ENCODE data around the gene PADI2. TPM values are rescaled to one million over a fixed set of nuclear protein-coding genes. Genes with fewer than 3 reads are reported as not detected.

Gene PADI2
- total and polyA plus RNA-seq, 3 donors from 2014 or later: 0.99 to 3.2 (median 1.1) TPM

GRCh38 chr1:17075470-17076255 lies 43.6 kb downstream of the PADI2 start:
- intact Hi-C loops (cut with DNase I; ENCODE audit: low total_unique reads): no loop called here
- WGBS, 2 donors: 75 to 80% methylated on average over 16 to 17 of the region's 17 CpGs
- Histone ChIP-seq H3K27me3 (no peaks in the 10 kb centered on the region), H3K4me1 (no peaks in the 10 kb centered on the region), H3K4me3 (no peak overlapping the region), H3K9me3 (no peaks in the 10 kb centered on the region), H3K36me3 (ENCODE audit: low read depth, missing control alignments) (no peaks in the 10 kb centered on the region), H3K27ac (no peak overlapping the region)
- TF ChIP-seq POLR2A (IDR thresholded peaks at IDR 0.05) (no peak), CTCF (IDR thresholded peaks at IDR 0.05) (no peak)
- DNase-seq: no peak

GRCh38 chr1:17071794-17072193 lies 47.5 kb downstream of the PADI2 start:
- 74 to 76% methylated on average over 6 of the region's 6 CpGs for WGBS, 2 donors
- no peaks in the 10 kb centered on the region for H3K9me3 ChIP-seq
- no peak for TF ChIP-seq POLR2A (IDR thresholded peaks at IDR 0.05)
- no peak for TF ChIP-seq CTCF (IDR thresholded peaks at IDR 0.05)
- H3K4me1 ChIP-seq: no peaks in the 10 kb centered on the region
- H3K4me3 ChIP-seq: no peak overlapping the region
- no peaks in the 10 kb centered on the region for H3K27me3 ChIP-seq
- intact Hi-C loops (cut with DNase I; ENCODE audit: low total_unique reads): no loop called here
- H3K36me3 ChIP-seq (ENCODE audit: low read depth, missing control alignments): no peaks in the 10 kb centered on the region
- DNase-seq: no peak
- no peak overlapping the region for H3K27ac ChIP-seq

GRCh38 chr1:17070163-17070525 lies 49.1 kb downstream of the PADI2 start:
- no peaks in the 10 kb centered on the region for H3K36me3 ChIP-seq (ENCODE audit: low read depth, missing control alignments)
- H3K4me1 ChIP-seq: no peaks in the 10 kb centered on the region
- WGBS, 2 donors: 56 to 78% methylated on average over 2 to 7 of the region's 10 CpGs
- no peaks in the 10 kb centered on the region for H3K9me3 ChIP-seq
- intact Hi-C loops (cut with DNase I; ENCODE audit: low total_unique reads): no loop called here
- no peaks in the 10 kb centered on the region for H3K27me3 ChIP-seq
- DNase-seq: no peak
- TF ChIP-seq CTCF (IDR thresholded peaks at IDR 0.05) (no peak), POLR2A (IDR thresholded peaks at IDR 0.05) (no peak)
- no peak overlapping the region for H3K27ac ChIP-seq
- H3K4me3 ChIP-seq: no peak overlapping the region

- Histone ChIP-seq H3K4me3 (no peak overlapping the region), H3K27ac (no peak overlapping the region), H3K36me3 (ENCODE audit: low read depth, missing control alignments) (no peaks in the 10 kb centered on the region), H3K27me3 (no peaks in the 10 kb centered on the region), H3K4me1 (no peaks in the 10 kb centered on the region), H3K9me3 (no peaks in the 10 kb centered on the region)
- WGBS, 2 donors: 88 to 92% methylated on average over 2 to 6 of the region's 6 CpGs
- TF ChIP-seq POLR2A (IDR thresholded peaks at IDR 0.05) (no peak), CTCF (IDR thresholded peaks at IDR 0.05) (no peak)
- intact Hi-C loops (cut with DNase I; ENCODE audit: low total_unique reads): no loop called here
- DNase-seq: no peak
These were observed 49.6 kb downstream of the PADI2 start for GRCh38 chr1:17069452-17070162.
